Measurements from ENCODE around the gene KLRC3. TPM values are rescaled to one million over a fixed set of nuclear protein-coding genes. Genes with fewer than 3 reads are reported as not detected.
"Not testable (repeated sequence)": the region's sequence is repeated elsewhere in the genome, so short reads cannot be mapped to it uniquely, and the experiment has no call there.

KLRC3 gene
- total RNA-seq, 1 donor from 2014 or later = not detected

GRCh38 chr12:10454531-10454930 is 34.1 kb upstream of the KLRC3 start:
- H3K27me3 Mint-ChIP-seq (ENCODE audit: low read depth) = no peaks in the 10 kb centered on the region
- peaks cover 6% of the 10 kb centered on the region for H3K36me3 Mint-ChIP-seq (ENCODE audit: low read depth)
- TF ChIP-seq, protein P1, sequence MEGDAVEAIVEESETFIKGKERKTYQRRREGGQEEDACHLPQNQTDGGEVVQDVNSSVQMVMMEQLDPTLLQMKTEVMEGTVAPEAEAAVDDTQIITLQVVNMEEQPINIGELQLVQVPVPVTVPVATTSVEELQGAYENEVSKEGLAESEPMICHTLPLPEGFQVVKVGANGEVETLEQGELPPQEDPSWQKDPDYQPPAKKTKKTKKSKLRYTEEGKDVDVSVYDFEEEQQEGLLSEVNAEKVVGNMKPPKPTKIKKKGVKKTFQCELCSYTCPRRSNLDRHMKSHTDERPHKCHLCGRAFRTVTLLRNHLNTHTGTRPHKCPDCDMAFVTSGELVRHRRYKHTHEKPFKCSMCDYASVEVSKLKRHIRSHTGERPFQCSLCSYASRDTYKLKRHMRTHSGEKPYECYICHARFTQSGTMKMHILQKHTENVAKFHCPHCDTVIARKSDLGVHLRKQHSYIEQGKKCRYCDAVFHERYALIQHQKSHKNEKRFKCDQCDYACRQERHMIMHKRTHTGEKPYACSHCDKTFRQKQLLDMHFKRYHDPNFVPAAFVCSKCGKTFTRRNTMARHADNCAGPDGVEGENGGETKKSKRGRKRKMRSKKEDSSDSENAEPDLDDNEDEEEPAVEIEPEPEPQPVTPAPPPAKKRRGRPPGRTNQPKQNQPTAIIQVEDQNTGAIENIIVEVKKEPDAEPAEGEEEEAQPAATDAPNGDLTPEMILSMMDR (conservative IDR thresholded peaks at IDR 0.05) = no peak
- peaks cover 28% of the 10 kb centered on the region for H3K9me3 Mint-ChIP-seq
- no peaks in the 10 kb centered on the region for H3K4me1 Mint-ChIP-seq
- H3K4me3 Mint-ChIP-seq = no peak overlapping the region
- H3K27ac Mint-ChIP-seq (ENCODE audit: unreplicated experiment) = no peak overlapping the region
- no peak for DNase-seq (ENCODE audit: low read depth, low spot score)

- Mint-ChIP-seq H3K27ac (ENCODE audit: unreplicated experiment) (no peak within 1 kb of the TSS), H3K36me3 (ENCODE audit: low read depth) (peaks cover 3% of the 10 kb centered on the region), H3K9me3 (peaks cover 20% of the 10 kb centered on the region), H3K4me3 (no peak within 1 kb of the TSS), H3K27me3 (ENCODE audit: low read depth) (no peaks in the 10 kb centered on the region), H3K4me1 (no peaks in the 10 kb centered on the region)
- TF ChIP-seq, protein P1 (conservative IDR thresholded peaks at IDR 0.05) = no peak
- no peak for DNase-seq (ENCODE audit: low read depth, low spot score)
Measured at GRCh38 chr12:10453156-10453555, 32.8 kb upstream of the KLRC3 start, which contains the start of gene KLRC1. TSS of gene KLRC1 (minus strand) at chr12:10453377. CDS start at chr12:10451156, 2,221 bp downstream.

DNA sequence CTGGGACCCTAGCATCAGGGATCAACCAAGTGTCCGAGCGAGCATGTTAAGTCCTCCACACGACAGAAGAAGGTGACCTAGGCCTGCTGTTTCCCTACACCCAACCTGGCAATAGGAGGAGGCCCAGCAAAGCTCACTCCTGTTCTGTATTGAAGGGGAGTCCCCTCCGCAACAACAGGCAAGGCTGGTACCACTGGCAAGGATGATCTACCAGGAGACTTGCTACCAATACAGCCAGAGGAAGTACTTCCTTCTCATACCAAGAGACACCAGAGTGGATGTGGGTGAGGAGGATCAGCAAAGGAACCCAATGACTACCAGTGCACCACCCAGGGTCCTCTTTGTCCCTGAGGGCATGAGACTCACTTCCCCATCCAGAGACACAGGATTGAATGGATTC is 27.8 kb upstream of the KLRC3 start:
- Mint-ChIP-seq H3K27ac (ENCODE audit: unreplicated experiment) (no peak overlapping the region), H3K27me3 (ENCODE audit: low read depth) (no peaks in the 10 kb centered on the region), H3K4me1 (no peaks in the 10 kb centered on the region), H3K9me3 (no peaks in the 10 kb centered on the region), H3K36me3 (ENCODE audit: low read depth) (no peaks in the 10 kb centered on the region), H3K4me3 (no peak overlapping the region)
- DNase-seq (ENCODE audit: low read depth, low spot score) = no peak
- TF ChIP-seq, protein P1 (conservative IDR thresholded peaks at IDR 0.05) = no peak

DNA sequence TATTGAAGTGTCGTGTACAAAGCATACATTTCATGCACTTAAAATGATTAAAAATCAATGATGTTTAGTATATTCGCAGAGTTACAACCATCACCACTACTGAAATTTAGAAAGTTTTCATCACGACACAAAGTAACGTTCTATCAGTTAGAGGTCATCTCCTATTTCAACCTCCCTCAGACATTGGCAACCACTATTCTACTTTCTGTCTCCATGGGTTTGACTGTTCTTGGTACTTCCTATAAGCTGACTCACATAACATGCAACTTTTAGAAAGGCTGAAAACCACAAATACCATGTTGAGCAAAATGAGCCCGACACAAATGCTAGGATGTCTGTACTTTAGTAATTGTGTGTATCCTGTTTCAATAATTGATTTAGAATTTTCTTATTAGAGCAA is 25.7 kb upstream of the KLRC3 start:
- not testable (repeated sequence) for DNase-seq (ENCODE audit: low read depth, low spot score); H3K27ac Mint-ChIP-seq (ENCODE audit: unreplicated experiment); H3K4me1 Mint-ChIP-seq; H3K27me3 Mint-ChIP-seq (ENCODE audit: low read depth); H3K36me3 Mint-ChIP-seq (ENCODE audit: low read depth); H3K9me3 Mint-ChIP-seq; H3K4me3 Mint-ChIP-seq

- H3K27me3 Mint-ChIP-seq (ENCODE audit: low read depth); H3K4me1 Mint-ChIP-seq; DNase-seq (ENCODE audit: low read depth, low spot score); H3K36me3 Mint-ChIP-seq (ENCODE audit: low read depth); H3K9me3 Mint-ChIP-seq; H3K27ac Mint-ChIP-seq (ENCODE audit: unreplicated experiment); H3K4me3 Mint-ChIP-seq: not testable (repeated sequence)
Measured at GRCh38 chr12:10441144-10441543, 20.7 kb upstream of the KLRC3 start.

- H3K36me3 Mint-ChIP-seq (ENCODE audit: low read depth); DNase-seq (ENCODE audit: low read depth, low spot score); H3K27me3 Mint-ChIP-seq (ENCODE audit: low read depth); H3K4me3 Mint-ChIP-seq; H3K27ac Mint-ChIP-seq (ENCODE audit: unreplicated experiment); H3K9me3 Mint-ChIP-seq; H3K4me1 Mint-ChIP-seq: not testable (repeated sequence)
Measured at GRCh38 chr12:10439608-10440274, 19.3 kb upstream of the KLRC3 start.

DNA sequence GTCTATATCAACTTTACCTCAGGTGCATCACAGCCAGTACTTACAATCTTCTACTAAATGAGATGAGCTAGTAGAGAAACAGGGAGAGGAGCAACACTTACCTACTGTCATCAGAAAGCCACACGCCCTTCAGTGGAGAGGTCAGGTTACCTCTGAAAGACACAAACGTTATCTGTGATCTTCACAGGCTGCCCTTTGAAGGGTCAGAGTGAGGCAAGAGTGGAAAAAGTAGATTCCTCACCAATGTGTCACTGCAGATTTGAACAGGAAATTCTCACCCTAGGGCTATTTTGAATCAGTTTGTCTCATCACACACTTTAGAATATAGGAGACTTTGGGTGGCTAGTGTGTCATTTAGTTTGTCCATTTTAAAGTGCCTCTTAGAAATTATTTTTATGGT is 17.2 kb upstream of the KLRC3 start:
- H3K4me1 Mint-ChIP-seq; H3K4me3 Mint-ChIP-seq; H3K36me3 Mint-ChIP-seq (ENCODE audit: low read depth); H3K9me3 Mint-ChIP-seq; H3K27me3 Mint-ChIP-seq (ENCODE audit: low read depth); H3K27ac Mint-ChIP-seq (ENCODE audit: unreplicated experiment); DNase-seq (ENCODE audit: low read depth, low spot score): not testable (repeated sequence)

GRCh38 chr12:10435816-10436215 is 15.4 kb upstream of the KLRC3 start, which contains the start of gene KLRC2:
TSS of gene KLRC2 (minus strand) at chr12:10436010. CDS start at chr12:10435986, 24 bp downstream.
- H3K4me3 Mint-ChIP-seq; H3K4me1 Mint-ChIP-seq; H3K27me3 Mint-ChIP-seq (ENCODE audit: low read depth); H3K27ac Mint-ChIP-seq (ENCODE audit: unreplicated experiment); DNase-seq (ENCODE audit: low read depth, low spot score); H3K36me3 Mint-ChIP-seq (ENCODE audit: low read depth); H3K9me3 Mint-ChIP-seq: not testable (repeated sequence)

GRCh38 chr12:10430623-10431022 is 10.2 kb upstream of the KLRC3 start:
- not testable (repeated sequence) for H3K27me3 Mint-ChIP-seq (ENCODE audit: low read depth); H3K4me3 Mint-ChIP-seq; DNase-seq (ENCODE audit: low read depth, low spot score); H3K27ac Mint-ChIP-seq (ENCODE audit: unreplicated experiment); H3K36me3 Mint-ChIP-seq (ENCODE audit: low read depth); H3K4me1 Mint-ChIP-seq; H3K9me3 Mint-ChIP-seq

- H3K27me3 Mint-ChIP-seq (ENCODE audit: low read depth); H3K9me3 Mint-ChIP-seq; DNase-seq (ENCODE audit: low read depth, low spot score); H3K4me3 Mint-ChIP-seq; H3K36me3 Mint-ChIP-seq (ENCODE audit: low read depth); H3K4me1 Mint-ChIP-seq; H3K27ac Mint-ChIP-seq (ENCODE audit: unreplicated experiment): not testable (repeated sequence)
Measured at GRCh38 chr12:10425938-10426337, 5.5 kb upstream of the KLRC3 start.

- H3K27ac Mint-ChIP-seq (ENCODE audit: unreplicated experiment); H3K9me3 Mint-ChIP-seq; H3K4me1 Mint-ChIP-seq; H3K27me3 Mint-ChIP-seq (ENCODE audit: low read depth); H3K36me3 Mint-ChIP-seq (ENCODE audit: low read depth); DNase-seq (ENCODE audit: low read depth, low spot score); H3K4me3 Mint-ChIP-seq: not testable (repeated sequence)
Measured at GRCh38 chr12:10424260-10424899, 4.0 kb upstream of the KLRC3 start.

All from neural crest cell (in vitro differentiated cells).